Astrocyte of the hippocampus (primary cell): ENCODE measurements around the gene ZNF573.
A peak's percentile ranks its signal among the peaks of the same experiment; 100 is the strongest.

ENCODE experiments used
- DNase-seq: peaks from one replicate; pipeline ENCODE4 v3.0.0; 2011; ENCODE audit warnings: low read depth, low spot score

Gene ZNF573

DNA sequence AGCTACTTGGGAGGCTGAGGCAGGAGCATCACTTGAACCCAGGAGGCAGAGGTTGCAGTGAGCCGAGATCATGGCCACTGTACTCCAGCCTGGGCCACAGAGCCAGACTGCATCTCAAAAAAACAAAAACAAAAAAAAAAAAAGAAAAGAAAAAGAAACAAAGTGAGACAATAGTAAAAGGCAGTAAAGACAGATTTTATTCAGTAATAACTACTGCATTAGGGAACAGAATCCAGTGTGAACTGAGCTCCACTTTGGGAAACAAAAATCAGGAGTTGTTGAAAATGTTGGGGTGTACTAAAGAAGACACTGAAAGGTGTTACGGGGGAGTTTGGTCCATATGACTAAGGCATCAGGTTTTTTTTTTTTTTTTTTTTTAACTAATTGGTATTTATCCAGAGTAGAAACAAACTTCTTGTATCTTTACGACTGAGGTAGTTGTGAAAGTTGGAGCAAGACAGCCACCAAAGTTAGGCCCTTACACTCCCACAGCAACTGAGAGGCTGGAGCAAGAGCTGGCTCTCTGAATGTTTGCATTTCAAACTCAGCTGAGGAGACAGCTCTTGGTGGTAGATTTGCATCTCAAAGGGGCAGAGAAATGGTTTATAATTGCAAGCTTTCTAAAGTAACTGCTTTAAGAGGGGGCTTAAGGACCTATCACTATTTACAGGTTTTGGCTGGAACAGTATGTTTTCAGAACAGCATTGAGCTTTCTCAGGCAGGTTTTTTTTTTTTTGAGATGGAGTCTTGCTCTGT is 84.1 kb downstream of the ZNF573 start:
- no peak for DNase-seq

GRCh38 chr19:37692956-37693620 is 86.3 kb downstream of the ZNF573 start:
- DNase-seq, result no peak

- DNase-seq, result peak; percentile 90
Observed at GRCh38 chr19:37691881-37692504, 87.4 kb downstream of the ZNF573 start.
